Ovary (tissue), 3 donors: Measurements from ENCODE around the gene AFAP1.

Experiments used
- POLR2A ChIP-seq: fragments of 450-650 bp; IDR thresholded peaks from one replicate; pipeline ENCODE4 v1.6.1; 2017; ENCODE audit warnings: antibody characterized with exemption, mild to moderate bottlenecking, moderate library complexity
- TF ChIP-seq, protein P1 (sequence below), 3 donors: fragments of 450-650 bp in 2 of 3; fragments of 200-600 bp in 1 of 3; IDR thresholded peaks; one replicate each; pipeline versions ENCODE4 v1.5.1 to v1.8.0; 2016 to 2022; ENCODE audit warnings: antibody characterized with exemption in 3 of 3, mild to moderate bottlenecking in 1 of 3
- donor health status: DM: no; HTN: no; CAD: no.

DNA sequence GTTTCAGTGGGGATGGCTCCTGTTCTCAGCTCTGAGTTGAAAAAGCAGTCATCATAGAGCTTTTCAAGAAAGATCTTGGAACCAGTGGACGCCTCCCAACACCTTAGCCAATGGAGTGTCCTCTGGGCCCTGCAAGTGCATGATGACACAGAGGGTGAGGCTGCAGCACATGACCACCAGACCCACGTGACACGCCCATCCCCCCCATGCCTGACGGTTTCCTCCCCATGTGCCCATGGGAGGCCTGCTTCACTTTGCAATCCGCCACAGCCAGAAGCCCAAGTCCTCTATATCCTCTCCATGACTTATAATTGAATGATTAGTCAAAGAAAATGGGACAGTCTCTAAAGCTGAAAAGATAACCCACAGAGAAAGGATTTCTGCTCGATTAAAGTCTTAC is 187.0 kb downstream of the AFAP1 start:
- TF ChIP-seq, protein P1, sequence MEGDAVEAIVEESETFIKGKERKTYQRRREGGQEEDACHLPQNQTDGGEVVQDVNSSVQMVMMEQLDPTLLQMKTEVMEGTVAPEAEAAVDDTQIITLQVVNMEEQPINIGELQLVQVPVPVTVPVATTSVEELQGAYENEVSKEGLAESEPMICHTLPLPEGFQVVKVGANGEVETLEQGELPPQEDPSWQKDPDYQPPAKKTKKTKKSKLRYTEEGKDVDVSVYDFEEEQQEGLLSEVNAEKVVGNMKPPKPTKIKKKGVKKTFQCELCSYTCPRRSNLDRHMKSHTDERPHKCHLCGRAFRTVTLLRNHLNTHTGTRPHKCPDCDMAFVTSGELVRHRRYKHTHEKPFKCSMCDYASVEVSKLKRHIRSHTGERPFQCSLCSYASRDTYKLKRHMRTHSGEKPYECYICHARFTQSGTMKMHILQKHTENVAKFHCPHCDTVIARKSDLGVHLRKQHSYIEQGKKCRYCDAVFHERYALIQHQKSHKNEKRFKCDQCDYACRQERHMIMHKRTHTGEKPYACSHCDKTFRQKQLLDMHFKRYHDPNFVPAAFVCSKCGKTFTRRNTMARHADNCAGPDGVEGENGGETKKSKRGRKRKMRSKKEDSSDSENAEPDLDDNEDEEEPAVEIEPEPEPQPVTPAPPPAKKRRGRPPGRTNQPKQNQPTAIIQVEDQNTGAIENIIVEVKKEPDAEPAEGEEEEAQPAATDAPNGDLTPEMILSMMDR (IDR thresholded peaks at IDR 0.05), result no peak
- TF ChIP-seq POLR2A, result no peak
